Measurements from ENCODE around the gene KRTAP2-4.
"Not testable (repeated sequence)": the region's sequence is repeated elsewhere in the genome, so short reads cannot be mapped to it uniquely, and the experiment has no call there.

KRTAP2-4 gene

DNA sequence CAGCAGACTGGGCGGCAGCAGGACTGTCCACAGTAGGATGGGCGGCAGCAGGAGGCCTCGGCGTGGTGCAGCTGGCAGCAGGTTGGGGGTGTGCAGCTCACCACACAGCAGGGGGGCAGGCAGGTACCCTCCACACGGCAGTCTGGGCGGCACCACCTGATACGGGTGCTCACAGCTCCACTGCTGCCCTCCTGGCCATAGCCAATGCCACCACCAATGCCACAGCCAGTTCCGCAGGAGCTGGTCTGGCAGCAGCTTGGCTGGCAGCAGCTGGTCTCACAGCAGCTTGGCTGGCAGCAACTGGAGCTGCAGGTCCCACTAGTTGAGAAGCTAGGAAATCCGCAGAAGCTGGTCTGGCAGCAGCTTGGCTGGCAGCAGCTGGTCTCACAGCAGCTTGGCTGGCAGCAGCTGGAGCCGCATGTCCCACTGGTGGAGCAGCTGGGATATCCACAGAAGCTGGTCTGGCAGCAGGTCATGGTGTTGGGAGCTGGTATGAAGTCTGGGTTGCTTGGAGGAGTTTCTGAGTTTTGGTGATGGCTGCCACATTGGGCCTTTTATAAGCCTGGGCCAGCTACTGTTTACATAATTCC is 31.2 kb downstream of the KRTAP2-4 start, which contains the start of gene KRTAP1-3:
KRTAP1-3 (minus strand) TSS at position 529 of the 590 bp plus-strand sequence; CDS start at position 476, 53 bp downstream.
- not testable (repeated sequence) for DNase-seq

DNA sequence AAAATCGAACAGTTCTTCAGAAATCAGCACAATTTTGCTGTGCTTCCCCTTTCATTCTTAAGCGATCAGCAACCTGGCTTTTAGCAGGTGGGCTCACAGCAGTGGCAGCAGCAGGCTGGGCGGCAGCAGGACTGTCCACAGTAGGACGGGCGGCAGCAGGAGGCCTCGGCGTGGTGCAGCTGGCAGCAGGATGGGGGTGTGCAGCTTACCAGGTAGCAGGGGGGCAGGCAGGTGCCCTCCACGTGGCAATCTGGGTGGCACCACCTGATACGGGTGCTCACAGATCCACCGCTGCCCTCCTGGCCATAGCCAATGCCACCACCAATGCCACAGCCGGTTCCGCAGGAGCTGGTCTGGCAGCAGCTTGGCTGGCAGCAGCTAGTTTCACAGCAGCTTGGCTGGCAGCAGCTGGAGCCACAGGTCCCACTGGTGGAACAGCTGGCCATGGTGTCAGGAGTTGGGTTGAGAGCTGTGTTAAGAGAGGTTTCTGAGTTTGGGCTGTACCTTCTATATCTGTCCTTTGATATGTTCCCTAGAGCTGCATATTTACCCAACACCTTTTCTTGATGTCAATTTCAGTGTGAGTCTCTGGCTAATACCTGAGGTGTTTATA is 35.9 kb downstream of the KRTAP2-4 start, which contains the start of gene KRTAP1-4:
KRTAP1-4 (minus strand) TSS at position 563 of the 613 bp plus-strand sequence; CDS start at position 446, 117 bp downstream.
- DNase-seq: no peak

DNA sequence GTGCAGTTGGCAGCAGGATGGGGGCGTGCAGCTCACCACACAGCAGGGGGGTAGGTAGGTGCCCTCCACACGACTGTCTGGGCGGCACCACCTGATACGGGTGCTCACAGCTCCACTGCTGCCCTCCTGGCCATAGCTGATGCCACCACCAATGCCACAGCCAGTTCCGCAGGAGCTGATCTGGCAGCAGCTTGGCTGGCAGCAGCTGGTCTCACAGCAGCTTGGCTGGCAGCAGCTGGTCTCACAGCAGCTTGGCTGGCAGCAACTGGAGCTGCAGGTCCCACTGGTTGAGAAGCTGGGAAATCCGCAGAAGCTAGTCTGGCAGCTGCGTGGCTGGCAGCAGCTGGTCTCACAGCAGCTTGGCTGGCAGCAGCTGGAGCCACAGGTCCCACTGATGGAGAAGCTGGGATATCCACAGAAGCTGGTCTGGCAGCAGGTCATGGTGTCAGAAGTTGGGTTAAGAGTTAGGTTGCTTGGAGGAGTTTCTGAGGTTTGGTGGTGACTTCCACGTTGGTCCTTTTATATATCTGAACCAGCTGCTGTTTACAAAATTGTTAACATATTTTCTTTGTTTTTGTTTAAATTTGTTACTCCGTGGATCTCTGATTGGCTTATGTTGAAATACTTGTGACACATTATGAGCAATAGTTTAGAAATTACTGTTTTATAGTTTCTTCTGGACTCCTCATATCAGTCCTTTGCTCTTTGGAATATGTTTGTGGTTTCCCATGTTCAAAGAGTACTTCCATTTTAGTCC is 38.8 kb downstream of the KRTAP2-4 start, which contains the start of gene KRTAP1-5:
KRTAP1-5 (minus strand) TSS at position 494 of the 757 bp plus-strand sequence; CDS start at position 441, 53 bp downstream.
- DNase-seq: no peak

DNA sequence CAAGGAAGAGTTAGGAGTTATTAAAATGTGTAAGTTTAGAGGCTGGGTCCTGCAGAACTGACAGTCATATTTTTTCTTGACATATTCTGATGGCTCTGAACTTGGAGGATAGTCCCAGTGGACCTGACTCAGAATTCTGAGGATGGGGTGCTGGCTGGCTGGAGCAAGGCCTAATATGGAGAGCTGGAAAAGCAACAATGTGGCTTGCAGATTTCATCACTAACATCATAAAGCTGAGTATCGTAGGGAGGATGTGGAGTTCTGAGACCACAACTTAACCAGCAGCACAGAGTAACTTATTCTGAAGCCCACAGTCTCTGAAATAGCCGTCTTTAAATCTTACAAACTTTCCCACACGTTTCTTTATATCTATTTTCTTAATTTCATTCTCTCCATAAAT is 41.0 kb downstream of the KRTAP2-4 start:
- DNase-seq: no peak

DNA sequence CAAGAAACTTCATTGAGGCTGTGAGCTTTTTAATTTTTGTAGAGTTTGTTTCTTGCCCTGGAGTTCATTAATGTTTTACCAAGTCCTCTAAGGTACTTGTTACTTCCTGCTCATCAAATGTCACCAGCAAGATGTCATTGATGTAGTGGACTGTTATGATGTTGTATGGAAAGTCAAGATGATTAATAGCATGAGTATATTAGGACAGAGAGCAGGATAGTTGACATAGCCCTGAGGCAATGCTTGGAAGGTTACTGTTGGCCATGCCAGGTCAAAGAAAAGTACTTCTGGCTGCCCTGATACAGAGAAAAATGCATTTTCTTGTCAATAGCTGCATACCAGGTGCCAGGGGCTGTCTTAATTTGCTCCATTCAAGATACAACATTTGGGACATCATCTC is 45.3 kb downstream of the KRTAP2-4 start:
- no peak for DNase-seq

DNA sequence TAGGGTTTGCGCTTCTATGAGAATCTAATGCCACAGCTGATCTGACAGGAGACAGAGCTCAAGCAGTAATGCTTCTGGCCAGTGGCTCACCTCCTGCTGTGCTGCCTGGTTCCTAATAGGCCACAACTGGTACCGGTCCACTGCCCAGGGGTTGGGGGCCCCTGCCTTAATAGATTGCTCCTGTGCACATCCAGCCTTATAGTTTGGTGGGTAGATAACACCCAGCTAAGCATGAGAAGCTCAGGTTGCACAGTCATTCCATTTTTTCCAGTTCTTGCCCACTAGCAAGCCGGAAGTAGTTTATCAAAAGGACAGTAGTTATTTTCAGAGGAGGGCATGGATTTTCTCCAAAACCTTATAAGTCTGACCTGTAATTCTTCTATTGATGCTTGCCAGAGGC is 46.3 kb downstream of the KRTAP2-4 start:
- DNase-seq: no peak

- no peak for DNase-seq
These were observed 47.1 kb downstream of the KRTAP2-4 start for GRCh38 chr17:41018541-41018940.

DNA sequence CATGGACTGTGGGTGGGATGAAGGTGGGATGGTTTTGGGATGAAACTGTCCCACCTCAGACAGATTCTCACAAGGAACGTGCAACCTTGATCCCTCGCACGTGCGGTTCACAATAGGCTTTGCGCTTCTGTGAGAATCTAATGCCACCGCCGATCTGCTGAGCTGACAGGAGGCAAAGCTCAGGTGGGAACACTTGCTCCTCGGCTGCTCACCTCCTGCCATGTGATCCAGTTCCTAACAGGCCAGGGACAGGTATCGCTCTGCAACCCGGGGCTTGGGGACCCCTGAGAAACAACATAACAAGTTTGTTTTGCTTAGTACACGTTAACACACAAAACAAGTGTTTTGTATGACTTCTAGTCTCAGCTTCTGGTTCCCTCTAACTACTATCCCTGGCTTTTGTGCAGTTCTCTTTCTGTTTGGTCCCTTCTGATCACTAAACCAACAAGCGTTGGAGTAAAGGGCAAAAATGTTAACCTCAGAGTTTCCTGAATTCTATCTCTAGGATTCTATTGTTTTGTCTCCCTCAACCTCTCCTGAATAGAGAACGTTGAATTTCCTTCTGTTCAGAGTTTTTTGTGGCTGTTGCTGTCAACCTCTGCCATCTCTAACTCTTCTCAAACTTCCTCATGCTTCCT is 49.0 kb downstream of the KRTAP2-4 start:
- DNase-seq: no peak

- DNase-seq: no peak
These were observed 50.2 kb downstream of the KRTAP2-4 start for GRCh38 chr17:41015454-41015853.
